Effector CD4-positive, alpha-beta T cell (primary cell): ENCODE measurements around the gene PPP4R1.
"Not testable (repeated sequence)": the region's sequence is repeated elsewhere in the genome, so short reads cannot be mapped to it uniquely, and the experiment has no call there.

Experiments used
- DNase-seq: peaks from one replicate; pipeline ENCODE4 v3.0.0-alpha.2; 2020
- total RNA-seq: gene quantifications from one replicate; lab custom pipeline; 2026; lab: John Stamatoyannopoulos, UW

Gene PPP4R1
- 41.3 reads per million, percentile 64 among the genes with 10 or more reads in this experiment for total RNA-seq

GRCh38 chr18:9614401-9615279 is at the start of gene PPP4R1:
Gene PPP4R1 (minus strand): TSS chr18:9614559. CDS start chr18:9614484, 75 bp downstream.
- peak; percentile 60 for DNase-seq

- no peak for DNase-seq
Observed at GRCh38 chr18:9663377-9663776, 49.0 kb upstream of the PPP4R1 start.

- DNase-seq: no peak
Observed at GRCh38 chr18:9661564-9661963, 47.2 kb upstream of the PPP4R1 start.

- no peak for DNase-seq
Observed at GRCh38 chr18:9659499-9660375, 45.4 kb upstream of the PPP4R1 start.

- DNase-seq: no peak
Observed at GRCh38 chr18:9658087-9658641, 43.8 kb upstream of the PPP4R1 start.

GRCh38 chr18:9655232-9655767 is 40.9 kb upstream of the PPP4R1 start:
- DNase-seq: no peak

GRCh38 chr18:9653390-9653789 is 39.0 kb upstream of the PPP4R1 start:
- no peak for DNase-seq

GRCh38 chr18:9649164-9649540 is 34.8 kb upstream of the PPP4R1 start:
- no peak for DNase-seq

- DNase-seq: no peak
Observed at GRCh38 chr18:9648431-9649163, 34.2 kb upstream of the PPP4R1 start.

- no peak for DNase-seq
Observed at GRCh38 chr18:9647496-9648323, 33.4 kb upstream of the PPP4R1 start.

- DNase-seq: no peak
Observed at GRCh38 chr18:9643549-9643948, 29.2 kb upstream of the PPP4R1 start.

- DNase-seq: no peak
Observed at GRCh38 chr18:9642799-9643462, 28.6 kb upstream of the PPP4R1 start.

GRCh38 chr18:9641081-9641480 is 26.7 kb upstream of the PPP4R1 start:
- DNase-seq: not testable (repeated sequence)

GRCh38 chr18:9638886-9639285 is 24.5 kb upstream of the PPP4R1 start:
- DNase-seq: no peak

GRCh38 chr18:9637036-9637767 is 22.8 kb upstream of the PPP4R1 start:
- no peak for DNase-seq

GRCh38 chr18:9634856-9635255 is 20.5 kb upstream of the PPP4R1 start:
- DNase-seq: no peak

- DNase-seq: no peak
Observed at GRCh38 chr18:9631814-9632496, 17.6 kb upstream of the PPP4R1 start.

GRCh38 chr18:9630444-9630843 is 16.1 kb upstream of the PPP4R1 start:
- no peak for DNase-seq

GRCh38 chr18:9629709-9630108 is 15.3 kb upstream of the PPP4R1 start:
- DNase-seq: no peak
